ENCODE data around the gene RFXAP.
A peak's percentile ranks its signal among the peaks of the same experiment; 100 is the strongest.
"Not testable (repeated sequence)": the region's sequence is repeated elsewhere in the genome, so short reads cannot be mapped to it uniquely, and the experiment has no call there.

The RFXAP gene, protein sequence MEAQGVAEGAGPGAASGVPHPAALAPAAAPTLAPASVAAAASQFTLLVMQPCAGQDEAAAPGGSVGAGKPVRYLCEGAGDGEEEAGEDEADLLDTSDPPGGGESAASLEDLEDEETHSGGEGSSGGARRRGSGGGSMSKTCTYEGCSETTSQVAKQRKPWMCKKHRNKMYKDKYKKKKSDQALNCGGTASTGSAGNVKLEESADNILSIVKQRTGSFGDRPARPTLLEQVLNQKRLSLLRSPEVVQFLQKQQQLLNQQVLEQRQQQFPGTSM

DNA sequence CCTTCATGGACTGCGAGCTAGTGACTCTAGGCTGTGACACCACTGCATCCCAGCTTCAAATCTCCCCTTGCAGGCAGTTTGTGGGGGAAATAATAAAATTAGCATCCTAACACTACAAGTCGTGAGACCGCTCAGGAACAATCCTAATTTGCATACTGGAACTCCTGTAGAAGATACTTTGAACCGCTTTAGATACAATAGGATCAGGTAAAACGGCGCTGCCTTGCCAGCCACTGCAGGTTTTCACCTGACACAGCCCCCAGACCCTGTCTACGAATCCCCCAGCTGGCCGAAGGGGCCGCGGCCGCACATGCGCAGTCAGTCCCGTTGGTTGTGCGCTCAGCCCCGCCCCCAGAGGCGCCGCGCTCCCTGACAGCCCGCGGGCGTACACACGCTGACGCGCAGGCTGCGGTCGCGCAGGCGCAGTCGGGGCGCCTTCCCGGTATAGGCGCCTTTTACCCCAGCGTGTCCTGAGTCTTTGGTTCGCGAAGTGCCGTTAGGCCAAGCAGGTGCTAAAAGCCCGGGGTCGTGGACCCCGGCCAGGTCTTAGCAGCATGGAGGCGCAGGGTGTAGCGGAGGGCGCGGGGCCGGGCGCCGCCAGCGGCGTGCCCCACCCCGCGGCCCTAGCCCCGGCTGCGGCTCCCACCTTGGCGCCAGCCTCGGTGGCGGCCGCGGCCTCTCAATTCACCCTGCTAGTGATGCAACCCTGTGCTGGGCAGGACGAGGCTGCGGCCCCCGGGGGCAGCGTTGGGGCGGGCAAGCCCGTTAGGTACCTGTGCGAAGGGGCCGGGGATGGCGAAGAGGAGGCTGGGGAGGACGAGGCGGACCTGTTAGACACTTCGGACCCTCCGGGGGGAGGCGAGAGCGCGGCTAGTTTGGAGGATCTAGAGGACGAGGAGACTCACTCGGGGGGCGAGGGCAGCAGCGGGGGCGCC is at the start of gene RFXAP:
Gene RFXAP (plus strand): TSS at position 419 of the 935 bp plus-strand sequence. CDS start 136 bp downstream, at position 555.
- DNase-seq: peak; percentile 92

DNA sequence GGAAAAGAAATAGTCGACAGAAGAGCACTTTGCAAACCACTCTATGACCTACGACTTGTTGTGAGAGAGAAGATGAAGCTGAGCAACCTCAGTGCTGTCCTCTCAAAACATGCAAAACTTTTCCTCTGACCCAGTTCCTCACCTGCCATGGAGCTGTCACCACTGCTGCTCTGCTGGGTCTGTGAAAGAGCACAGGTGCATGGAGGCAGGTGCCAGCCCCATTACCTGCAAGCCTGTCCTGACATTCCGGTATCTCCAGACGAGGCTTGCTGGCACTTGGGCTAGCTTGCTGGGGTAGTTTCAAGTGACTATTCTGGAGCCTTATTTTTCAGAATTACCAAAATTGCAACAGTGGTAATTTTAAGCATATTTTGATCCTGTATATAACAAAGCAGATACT is 49.5 kb upstream of the RFXAP start:
- no peak for DNase-seq

DNA sequence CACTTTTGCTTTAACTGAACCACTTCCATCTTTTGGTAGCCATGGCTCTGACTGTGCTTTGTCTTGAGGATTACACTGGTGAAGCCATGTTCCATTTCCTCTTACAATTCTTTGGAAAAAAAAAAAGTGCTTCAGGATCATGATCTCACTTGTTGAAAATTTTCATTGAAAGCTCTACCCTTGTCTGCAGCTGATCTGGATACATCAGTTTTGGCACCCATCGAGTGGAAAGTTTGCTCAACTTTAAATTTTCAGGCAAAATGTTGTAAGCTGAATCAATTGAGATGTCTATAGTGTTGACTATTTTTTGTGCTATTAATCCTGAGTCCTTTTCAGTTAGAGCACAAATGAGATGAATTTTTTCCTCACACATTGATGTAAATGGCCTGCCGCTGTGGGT is 48.3 kb upstream of the RFXAP start:
- DNase-seq: no peak

DNA sequence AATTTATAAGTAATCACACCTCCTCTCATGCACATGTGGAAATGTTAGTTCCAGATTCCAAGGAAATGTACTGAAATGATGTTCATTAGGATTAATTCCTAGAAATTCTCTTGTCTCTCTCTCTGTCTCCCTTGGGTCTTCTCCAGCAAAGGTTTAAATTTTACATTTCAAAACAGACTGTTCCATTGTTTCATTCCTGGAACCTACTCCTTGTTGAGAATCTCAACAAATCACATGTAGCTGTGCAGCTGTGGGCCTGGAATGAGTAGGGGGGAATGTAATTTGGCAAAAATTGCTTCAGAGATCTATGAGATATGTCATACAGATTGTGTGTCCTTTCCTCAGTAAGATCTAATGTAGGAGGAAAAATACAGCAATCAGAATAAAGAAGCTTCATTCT is 46.2 kb upstream of the RFXAP start:
- no peak for DNase-seq

DNA sequence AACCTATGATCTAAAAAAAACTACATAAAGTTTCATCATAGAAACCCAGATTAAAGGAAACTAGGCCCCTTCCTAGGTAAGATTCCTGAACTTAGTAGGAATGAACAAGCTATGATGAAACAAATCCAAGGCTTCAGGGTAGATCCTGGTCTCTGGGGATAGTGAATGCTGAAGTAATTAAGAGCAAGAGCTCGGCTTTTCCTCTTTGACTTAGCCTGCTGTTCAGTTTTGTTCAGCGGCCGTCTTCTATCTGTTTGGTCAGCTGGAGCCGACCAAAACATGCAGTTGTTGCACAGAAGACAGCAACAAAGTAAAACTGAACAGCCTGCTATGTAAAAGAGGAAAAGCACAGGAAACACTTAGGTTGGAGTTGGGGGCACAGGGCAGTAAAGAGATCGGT is 44.1 kb upstream of the RFXAP start:
- DNase-seq: no peak

DNA sequence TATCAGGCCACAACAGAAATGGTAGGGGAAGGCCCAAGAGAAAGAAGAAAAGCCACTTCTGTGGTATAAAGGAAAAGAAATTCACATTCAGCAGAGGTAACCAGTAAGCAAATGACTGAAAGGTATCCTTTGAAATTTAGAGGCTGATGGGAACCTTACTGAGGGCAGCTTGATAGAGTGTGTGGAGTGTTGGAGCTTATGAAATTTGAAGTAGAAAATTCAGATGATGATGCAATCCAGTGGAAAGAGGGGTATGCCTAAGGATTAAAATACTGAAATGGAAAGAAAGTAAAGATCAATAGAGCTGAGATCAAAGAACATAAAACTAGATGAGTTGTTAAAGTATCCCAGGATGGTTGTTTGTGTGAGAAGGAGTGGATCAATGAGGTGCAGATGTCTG is 42.8 kb upstream of the RFXAP start:
- no peak for DNase-seq

DNA sequence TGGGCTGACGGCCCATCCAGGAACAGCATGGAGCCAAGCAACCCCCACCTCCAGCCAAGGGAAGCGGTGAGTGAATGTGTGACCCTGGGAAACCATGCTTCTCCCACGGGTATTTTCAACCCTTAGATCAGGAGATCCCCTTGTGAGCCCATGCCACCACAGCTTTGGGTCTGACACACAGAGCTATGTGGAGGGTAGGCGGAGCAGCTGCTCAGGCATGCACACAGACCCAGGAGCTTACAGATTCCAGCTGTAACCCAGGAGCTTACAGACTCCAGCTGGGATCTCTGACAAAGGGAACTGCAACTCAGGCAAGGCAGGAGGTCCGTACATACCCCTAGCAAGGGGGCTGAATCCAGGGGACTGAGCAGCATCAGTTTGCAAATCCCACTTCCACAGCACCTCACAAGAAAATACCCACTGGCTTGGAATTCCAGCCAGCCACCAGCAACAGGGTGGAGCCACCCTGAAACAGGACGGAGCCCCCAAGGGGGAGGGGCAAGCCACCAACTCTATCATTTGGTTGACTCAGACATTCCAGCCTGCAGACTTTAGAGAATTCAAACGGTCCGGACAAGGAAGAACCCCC is 40.8 kb upstream of the RFXAP start:
- DNase-seq: no peak

DNA sequence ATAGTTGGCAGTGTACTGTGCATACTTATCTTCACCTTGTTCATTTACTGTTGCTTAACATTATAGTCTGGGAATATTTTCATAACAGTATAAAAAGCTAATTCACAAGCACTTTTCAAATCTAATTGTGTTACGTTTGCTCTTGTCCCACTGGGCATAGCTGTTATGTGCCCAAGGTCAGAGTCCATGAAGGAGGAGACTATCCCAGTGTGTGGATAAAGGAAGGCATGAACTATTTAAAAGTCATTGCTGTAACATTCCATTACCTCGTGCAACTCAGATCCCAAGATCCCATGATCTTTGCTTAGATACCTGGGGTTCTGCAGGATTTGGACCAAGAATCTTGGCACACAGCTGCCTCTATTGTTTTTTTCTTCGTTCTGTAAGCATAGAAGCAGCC is 35.1 kb upstream of the RFXAP start:
- no peak for DNase-seq

DNA sequence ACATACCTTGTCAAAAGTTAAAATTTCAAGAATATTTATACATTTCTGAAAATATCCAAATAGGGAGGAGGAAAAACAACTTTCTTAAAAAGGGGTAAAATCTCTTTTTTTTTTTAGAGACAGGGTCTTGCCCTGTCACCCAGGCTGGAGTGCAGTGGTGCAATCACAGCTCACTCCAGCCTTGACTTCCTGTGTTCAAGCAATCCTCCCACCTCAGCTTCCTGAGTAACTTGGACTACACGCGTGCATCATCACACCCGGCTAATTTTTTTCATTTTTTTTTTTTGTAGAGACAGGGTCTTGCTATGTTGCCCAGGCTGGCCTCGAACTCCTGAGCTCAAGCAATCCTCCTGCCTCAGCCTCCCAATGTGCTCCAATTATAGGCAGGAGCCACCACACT is 32.8 kb upstream of the RFXAP start:
- DNase-seq: not testable (repeated sequence)

DNA sequence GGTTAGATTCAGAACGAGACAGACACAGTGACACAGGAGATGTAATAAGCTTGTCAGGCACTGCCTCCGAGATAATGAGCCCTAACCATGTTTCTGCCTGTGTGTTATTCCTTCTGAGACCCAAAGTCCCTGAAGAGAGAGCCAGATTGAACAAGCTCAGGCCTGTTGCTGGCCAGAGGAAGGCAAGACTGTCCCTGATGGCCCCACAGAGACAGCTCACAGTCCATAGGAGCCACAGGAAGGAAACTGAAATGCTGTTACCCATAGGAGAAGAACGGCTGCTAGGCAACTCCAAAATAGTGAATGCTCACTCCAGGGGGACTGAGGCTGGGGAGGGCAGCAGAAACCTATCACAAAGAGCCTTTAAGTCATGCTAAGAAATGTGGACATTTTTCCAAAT is 31.8 kb upstream of the RFXAP start:
- DNase-seq: no peak

DNA sequence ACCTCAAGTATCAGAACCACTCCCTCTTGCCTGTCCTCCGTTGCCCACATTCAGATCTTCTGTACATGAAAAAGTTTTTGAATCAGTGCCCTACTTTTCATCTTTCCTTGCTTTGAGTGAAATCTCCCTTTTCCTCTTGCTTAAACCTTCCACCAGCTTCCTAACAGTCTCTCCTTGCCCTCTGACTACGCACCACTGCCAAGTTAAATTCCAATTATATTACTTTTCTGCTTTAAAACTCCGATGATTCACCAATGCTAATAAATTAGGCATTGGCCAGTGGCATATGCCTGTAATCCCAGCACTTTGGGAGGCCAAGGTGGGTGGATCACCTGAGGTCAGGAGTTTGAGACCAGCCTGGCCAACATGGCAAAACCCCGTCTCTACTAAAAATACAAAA is 30.7 kb upstream of the RFXAP start:
- no peak for DNase-seq

DNA sequence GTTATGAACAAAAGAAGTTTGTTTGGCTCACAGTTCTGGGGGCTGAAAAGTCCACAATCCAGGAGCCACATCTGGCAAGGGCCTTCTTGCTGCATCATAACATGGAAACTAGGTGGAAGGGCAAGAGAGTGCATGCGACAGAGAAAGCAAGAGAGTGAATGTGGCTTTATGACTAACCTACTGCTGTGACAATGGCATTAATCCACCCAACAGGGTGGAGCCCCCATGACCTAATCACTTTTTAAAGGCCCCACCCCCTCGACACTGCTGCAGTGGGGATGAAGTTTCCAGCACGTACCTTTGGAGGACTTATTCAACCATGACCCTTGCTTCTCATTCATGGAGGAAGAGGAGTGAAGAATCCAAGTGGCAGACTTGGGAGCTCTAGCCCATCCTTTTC is 30.0 kb upstream of the RFXAP start:
- DNase-seq: peak; percentile 1

DNA sequence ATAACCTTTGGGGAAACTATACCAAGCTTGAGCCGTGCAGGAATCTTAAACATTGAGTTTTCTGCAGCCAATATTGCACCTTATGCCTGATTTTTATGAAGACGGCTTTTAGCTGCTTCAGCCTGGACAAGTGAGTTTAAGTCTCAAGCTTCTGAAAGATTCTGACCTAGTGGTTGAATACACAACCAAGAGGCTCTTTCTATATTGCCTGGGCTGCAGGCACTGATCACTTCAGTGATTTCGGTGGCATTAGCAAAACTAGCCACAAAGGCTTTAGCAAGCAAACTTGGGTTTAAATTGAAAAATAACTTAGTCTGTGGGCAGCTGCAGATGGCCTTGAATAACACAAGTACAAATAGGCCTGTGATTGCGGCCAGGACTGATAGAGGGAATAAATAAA is 29.3 kb upstream of the RFXAP start:
- DNase-seq: no peak

DNA sequence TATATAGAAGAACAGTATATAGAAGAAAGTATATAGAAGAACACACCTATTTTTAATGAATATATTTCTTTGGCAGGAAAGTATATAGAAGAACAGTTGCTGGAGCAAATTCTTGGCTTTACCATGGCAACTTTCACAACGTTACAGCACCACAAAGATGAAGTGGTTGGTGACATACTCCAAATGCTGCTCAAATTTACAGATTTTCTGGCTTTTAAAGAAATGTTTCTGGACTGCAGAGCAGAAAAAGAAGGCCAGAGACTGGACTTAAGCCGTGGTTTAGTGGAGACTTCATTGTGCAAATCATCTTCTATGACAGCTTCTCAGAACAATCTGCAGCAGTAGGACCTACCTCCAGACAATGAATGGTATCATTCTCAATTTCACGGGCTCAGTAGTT is 24.3 kb upstream of the RFXAP start:
- no peak for DNase-seq

DNA sequence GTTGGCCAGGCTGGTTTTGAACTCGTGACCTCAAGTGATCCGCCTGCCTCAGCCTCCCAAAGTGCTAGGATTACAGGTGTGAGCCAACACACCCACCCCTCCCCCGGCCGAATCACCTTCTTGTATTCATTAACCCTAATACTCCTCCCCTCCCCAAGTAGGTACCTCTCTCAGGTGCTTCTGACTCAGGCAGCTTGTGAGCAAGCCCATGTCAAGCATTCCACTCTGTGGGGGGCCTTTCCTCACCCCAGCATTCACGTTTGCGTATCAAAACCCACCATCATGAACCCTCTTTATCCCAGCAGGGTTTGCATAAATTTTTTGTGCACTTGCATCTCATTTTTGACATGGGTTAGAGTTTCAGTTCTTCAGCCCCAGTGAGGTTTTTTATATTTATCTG is 23.6 kb upstream of the RFXAP start:
- no peak for DNase-seq

DNA sequence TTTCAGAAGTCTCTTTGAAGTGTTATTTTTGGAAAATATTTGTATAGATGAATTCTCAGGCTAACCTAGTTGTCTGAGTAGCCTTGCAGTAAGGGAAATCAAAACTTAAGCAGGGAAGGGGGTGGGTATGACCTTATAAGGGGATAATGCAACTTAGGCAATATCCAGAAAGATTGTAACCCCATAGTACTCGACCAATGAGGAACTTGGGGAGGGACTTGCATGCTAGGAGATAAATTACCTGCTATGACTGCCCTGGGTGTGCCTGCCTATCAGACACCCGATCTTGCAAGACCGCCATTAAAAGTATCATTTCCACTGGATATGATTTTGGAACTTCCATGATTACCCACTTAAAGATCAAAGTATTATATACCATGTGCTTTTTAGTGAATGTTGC is 23.0 kb upstream of the RFXAP start:
- no peak for DNase-seq

DNA sequence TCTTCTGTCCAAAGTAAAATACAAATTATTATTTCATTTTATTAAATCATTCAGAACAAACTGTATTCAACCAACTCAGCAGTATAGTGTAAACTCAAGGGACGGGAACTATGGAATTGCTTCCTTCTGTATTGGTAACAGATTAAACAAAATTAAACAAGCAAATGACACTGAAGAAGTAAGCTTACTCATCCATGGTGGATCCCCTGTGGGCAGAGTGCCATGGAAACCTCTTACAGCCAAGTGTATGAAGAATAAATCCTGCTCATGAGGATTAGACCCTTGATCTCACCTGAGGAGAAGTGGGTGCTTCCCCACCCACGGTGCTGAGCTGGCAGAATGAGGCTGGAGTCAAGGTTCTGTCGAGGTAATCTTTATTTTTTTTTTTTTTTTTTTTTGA is 18.0 kb upstream of the RFXAP start:
- no peak for DNase-seq

DNA sequence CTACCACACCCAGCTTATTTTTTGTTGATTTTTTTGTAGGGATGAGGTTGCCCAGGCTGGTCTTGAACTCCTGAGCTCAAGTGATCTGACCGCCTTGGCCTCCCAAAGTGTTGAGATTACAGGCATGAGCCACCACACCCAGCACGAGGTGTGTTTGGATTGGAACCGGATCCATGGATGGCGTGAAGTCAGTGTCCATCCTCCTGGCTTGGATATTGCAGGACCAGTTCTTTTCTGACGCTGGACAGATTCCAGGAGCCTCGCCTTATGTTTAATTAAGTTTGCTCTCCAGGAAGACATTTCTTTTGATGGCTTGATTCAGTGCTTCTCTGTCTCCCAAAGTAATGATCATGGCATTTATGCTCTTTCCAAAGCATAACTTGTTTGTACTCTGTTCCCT is 14.4 kb upstream of the RFXAP start:
- DNase-seq: no peak

DNA sequence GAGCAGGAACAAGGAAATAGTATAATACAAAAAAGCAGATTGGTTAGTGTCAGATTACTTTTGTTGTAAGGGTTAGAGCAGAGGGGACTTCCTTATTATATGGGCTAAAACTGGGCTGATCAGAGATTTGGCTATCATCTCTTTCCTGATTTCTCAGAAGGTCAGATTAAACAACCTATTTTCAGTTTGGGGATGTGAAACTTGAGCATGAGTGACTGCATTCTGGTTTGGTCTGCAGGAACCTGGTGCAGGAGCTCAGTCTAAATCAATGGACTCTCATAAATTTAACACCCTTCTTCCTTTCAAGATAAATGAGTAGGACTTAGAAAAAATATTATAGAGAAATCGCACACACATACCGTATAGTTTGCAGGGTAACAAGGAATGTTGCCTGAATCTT is 12.9 kb upstream of the RFXAP start:
- DNase-seq: no peak

DNA sequence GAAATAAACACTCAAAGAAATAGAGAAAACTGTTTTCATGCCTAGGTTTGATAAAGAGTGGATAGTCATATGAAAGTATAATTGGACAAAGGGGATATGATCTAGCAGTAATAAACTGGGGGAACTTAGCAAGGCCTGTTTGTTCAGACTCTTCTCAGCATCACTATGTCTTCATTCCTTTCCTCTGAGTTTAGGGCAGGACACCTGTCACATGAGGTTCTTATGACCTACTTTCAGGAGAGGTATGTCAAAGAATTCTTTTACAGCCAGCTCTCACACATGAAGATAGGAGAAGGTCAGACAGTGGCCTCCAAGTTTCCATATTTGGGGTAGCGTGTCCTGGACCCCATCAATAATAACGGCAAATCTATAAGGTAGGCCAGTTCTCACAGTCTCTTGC is 11.4 kb upstream of the RFXAP start:
- DNase-seq: no peak

DNA sequence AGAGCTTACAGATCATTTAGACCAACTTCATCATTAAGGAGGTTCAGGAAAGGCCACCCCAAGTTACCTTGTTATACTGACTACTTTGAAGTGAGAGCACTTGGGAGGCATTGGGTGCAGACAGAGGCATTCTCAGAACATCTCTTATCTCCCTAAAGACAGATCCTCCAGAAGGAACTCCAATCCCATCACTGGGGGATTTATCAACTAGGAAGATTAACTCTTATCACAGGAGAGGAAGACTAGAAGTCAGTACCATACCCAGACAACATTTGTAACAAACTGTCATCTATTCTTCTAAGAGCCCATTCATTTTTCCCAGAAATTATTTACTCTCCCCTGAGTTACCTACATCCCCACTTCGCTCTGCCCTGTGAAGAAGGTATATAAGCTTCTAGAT is 5.8 kb upstream of the RFXAP start:
- no peak for DNase-seq

DNA sequence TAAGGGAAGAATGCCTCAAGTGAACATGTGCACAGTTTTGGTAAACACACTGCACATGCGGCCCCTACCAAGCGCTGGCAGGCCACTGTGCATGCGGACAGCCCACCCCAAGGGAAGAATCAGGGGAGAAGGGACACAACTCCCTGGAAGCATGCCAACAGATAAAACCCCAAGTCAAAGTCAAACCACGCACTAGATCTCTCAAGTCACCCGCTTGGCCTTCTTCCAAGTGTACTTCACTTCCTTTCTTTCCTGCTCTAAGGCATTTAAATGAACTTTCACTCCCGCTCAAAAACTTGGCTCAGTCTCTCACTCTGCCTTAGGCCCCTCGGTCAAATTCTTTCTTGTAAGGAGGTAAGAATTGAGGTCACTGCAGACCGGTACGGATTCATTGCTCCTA is 4.6 kb upstream of the RFXAP start:
- no peak for DNase-seq

DNA sequence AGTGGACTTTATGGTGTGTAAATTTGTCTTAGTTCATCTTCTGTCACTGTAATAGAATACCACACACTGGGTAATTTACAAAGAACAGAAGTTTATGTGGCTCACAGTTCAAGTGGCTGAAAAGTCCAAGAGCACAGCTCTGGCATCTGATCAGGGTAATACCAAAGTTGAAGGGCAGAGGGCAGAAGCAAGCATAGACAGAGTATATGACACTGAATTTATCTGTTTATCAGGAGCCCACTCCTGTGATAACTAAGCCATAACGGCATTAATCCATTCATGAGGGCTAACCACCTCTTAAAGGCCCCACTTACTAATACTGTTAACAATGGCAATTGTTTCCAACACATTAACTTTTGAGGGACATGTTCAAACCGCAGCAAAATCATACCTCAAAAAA is 4.0 kb upstream of the RFXAP start:
- peak; percentile 14 for DNase-seq

Data from inflammatory macrophage treated with lipopolysaccharide for 4 hours (primary cell).